CD14-positive monocyte (primary cell): Measurements from ENCODE around the gene HNRNPAB. TPM values are rescaled to one million over a fixed set of nuclear protein-coding genes. Genes with fewer than 3 reads are reported as not detected.

ENCODE experiments used
- DNase-seq, 3 donors: peaks; one replicate each; pipeline ENCODE4 v3.0.0-alpha.2; 2011 to 2022
- H2AFZ ChIP-seq: 2 replicates; pipeline ENCODE4 v1.6.0; 2012; ENCODE audit warnings: mild to moderate bottlenecking, low read depth, low read length, inconsistent platforms; ENCODE audit not compliant: insufficient read depth, poor library complexity, severe bottlenecking
- H3K27ac ChIP-seq, 2 donors: 1 replicate in 1 of 2; 2 replicates in 1 of 2; pipeline ENCODE4 v1.5.1; 2012 to 2013; ENCODE audit warnings: low read length in 2 of 2, control low read depth in 1 of 2, inconsistent platforms in 1 of 2, low read depth in 1 of 2, mild to moderate bottlenecking in 1 of 2
- H3K27me3 ChIP-seq, 2 donors: one replicate each; pipeline versions ENCODE4 v1.6.0 to v1.6.1; 2011 to 2013; ENCODE audit warnings: low read length in 2 of 2; ENCODE audit not compliant: control insufficient read depth in 2 of 2, insufficient read depth in 2 of 2
- H3K36me3 ChIP-seq, 2 donors: replicated peaks in 1 of 2; 1 replicate in 1 of 2; 2 replicates in 1 of 2; pipeline versions ENCODE4 v1.5.1 to v1.6.1; 2012 to 2013; ENCODE audit warnings: low read length in 2 of 2, control low read depth in 1 of 2, inconsistent platforms in 1 of 2, mild to moderate bottlenecking in 1 of 2; ENCODE audit not compliant: insufficient read depth in 2 of 2, control insufficient read depth in 1 of 2
- H3K4me1 ChIP-seq, 2 donors: 1 replicate in 1 of 2; 2 replicates in 1 of 2; pipeline versions ENCODE4 v1.5.1 to v1.6.1; 2012 to 2013; ENCODE audit warnings: low read length in 2 of 2, control low read depth in 1 of 2, inconsistent platforms in 1 of 2, mild to moderate bottlenecking in 1 of 2, moderate library complexity in 1 of 2; ENCODE audit not compliant: insufficient read depth in 2 of 2, control insufficient read depth in 1 of 2
- H3K4me2 ChIP-seq: replicated peaks from 2 replicates; pipeline ENCODE3; 2012; ENCODE audit warnings: low read length, moderate library complexity, mild to moderate bottlenecking; ENCODE audit not compliant: poor library complexity, severe bottlenecking; ENCODE audit errors: extremely low read depth
- H3K4me3 ChIP-seq, 3 experiments: fragments of 200-600 bp in 1 of 3; sonication (generic) in 1 of 3; replicated peaks in 1 of 3; 1 replicate in 2 of 3; 2 replicates in 1 of 3; pipeline ENCODE4 v1.5.1; 2011 to 2013; ENCODE audit warnings: low read length in 3 of 3, mild to moderate bottlenecking in 3 of 3, control low read depth in 2 of 3, low read depth in 2 of 3, inconsistent platforms in 1 of 3, moderate library complexity in 1 of 3
- H3K79me2 ChIP-seq: 2 replicates; pipeline ENCODE4 v1.6.0; 2012; ENCODE audit warnings: mild to moderate bottlenecking, control low read depth, inconsistent platforms, low read length, moderate library complexity; ENCODE audit not compliant: insufficient read depth
- H3K9ac ChIP-seq: 2 replicates; pipeline ENCODE4 v1.6.0; 2017; ENCODE audit warnings: low read length, mild to moderate bottlenecking; ENCODE audit not compliant: insufficient read depth, poor library complexity, severe bottlenecking
- H3K9me3 ChIP-seq, 2 donors: replicated peaks in 1 of 2; 1 replicate in 1 of 2; 2 replicates in 1 of 2; pipeline versions ENCODE4 v1.5.1 to v1.6.1; 2012 to 2013; ENCODE audit warnings: low read length in 2 of 2, control low read depth in 1 of 2; ENCODE audit not compliant: control insufficient read depth in 1 of 2, insufficient read depth in 1 of 2
- H4K20me1 ChIP-seq: 2 replicates; pipeline ENCODE4 v1.6.0; 2012; ENCODE audit warnings: mild to moderate bottlenecking, low read length, control low read depth, moderate library complexity; ENCODE audit not compliant: insufficient read depth
- H3K27ac Mint-ChIP-seq, 7 donors: one replicate each; pipeline ENCODE4 v1.8.0; 2020; ENCODE audit warnings: mild to moderate bottlenecking in 7 of 7, mixed read lengths in 7 of 7, moderate library complexity in 6 of 7, inconsistent platforms in 2 of 7
- H3K27me3 Mint-ChIP-seq, 3 donors: one replicate each; pipeline ENCODE4 v1.8.0; 2021 to 2022; ENCODE audit warnings: low read depth in 3 of 3, mild to moderate bottlenecking in 3 of 3, mixed read lengths in 3 of 3, moderate library complexity in 3 of 3, inconsistent platforms in 1 of 3
- H3K36me3 Mint-ChIP-seq, 2 donors: one replicate each; pipeline ENCODE4 v1.8.0; 2020; ENCODE audit warnings: mixed read lengths in 2 of 2, inconsistent platforms in 1 of 2, mild to moderate bottlenecking in 1 of 2
- H3K4me1 Mint-ChIP-seq: one replicate; pipeline ENCODE4 v1.8.0; 2020; ENCODE audit warnings: mild to moderate bottlenecking, mixed read lengths
- H3K4me3 Mint-ChIP-seq, 2 donors: one replicate each; pipeline ENCODE4 v1.8.0; 2020; ENCODE audit warnings: mild to moderate bottlenecking in 2 of 2, mixed read lengths in 2 of 2, moderate library complexity in 1 of 2
- H3K9me3 Mint-ChIP-seq, 7 donors: one replicate each; pipeline ENCODE4 v1.8.0; 2020 to 2022; ENCODE audit warnings: mixed read lengths in 7 of 7, mild to moderate bottlenecking in 6 of 7, moderate library complexity in 6 of 7, inconsistent platforms in 2 of 7
- WGBS: methylation state at CpG from one replicate; pipeline ENCODE4 v1.1.5; 2013; ENCODE audit warnings: missing lambda C conversion rate; ENCODE audit not compliant: insufficient coverage; 5-methylcytosine and 5-hydroxymethylcytosine counted together
- intact Hi-C, 2 donors: fragments of 100-400 bp; cut with micrococcal nuclease; formaldehyde crosslinking; loops; one replicate each; pipeline versions ENCODE4 v1.15.0 to v1.15.1; 2023
- polyA plus RNA-seq, 3 donors: library from polyadenylated mRNA; depleted of rRNA in 1 of 3; unstranded in 2 of 3; stranded (reverse) in 1 of 3; fragments of 300-500 nt in 2 of 3; fragments of >200 nt in 1 of 3; fragmentation: Illumina TruSeq in 2 of 3; gene quantifications; 1 replicate in 2 of 3; 2 replicates in 1 of 3; pipeline ENCODE4 v1.2.3, GENCODE V29; 2012 to 2021
- TF ChIP-seq, protein P1 (sequence below): fragments of 200-600 bp; IDR thresholded peaks from one replicate; pipeline ENCODE4 v1.8.0; 2022; ENCODE audit warnings: antibody characterized with exemption, mild to moderate bottlenecking

HNRNPAB gene
- polyA plus RNA-seq, 3 donors, result 44.8 to 59.4 (median 54.2) TPM

DNA sequence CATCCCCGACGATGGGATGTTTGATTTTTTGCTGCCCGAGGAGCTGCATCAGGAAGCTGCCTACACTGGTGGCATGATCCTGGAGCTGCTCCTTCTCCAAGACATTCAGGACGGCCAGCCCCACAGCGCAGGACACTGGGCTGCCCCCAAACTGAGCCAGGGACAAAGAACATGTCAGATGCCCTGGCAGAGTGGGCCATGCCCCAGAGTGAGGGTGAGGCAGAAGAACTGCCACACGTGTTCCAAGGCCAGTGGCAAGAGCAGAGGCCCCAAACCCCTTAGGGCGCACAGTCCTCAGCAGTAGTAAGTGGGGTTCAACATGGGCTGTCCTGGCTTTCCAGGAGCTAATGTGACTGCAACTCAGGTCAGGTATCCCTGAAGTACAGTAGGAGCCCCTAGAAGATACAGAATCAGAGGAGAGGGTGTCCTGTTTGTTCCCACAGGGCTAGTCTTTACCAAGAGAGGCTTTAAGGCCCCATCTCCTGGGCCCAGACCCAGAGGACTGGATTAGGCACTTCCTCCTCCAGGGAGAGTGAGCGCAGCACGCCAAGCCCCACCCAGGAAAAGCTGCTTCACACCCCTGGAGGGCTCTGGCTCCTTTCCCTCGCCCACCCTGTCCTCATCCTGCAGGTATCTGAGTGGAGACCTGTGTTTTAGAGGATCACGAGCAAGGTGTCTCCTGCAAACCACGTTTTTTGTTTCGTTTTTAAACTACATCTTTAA lies 11.1 kb downstream of the HNRNPAB start:
- Mint-ChIP-seq H3K27ac (peak overlapping the region in 3 of 7 donors; percentile 27 to 75 (median 37)), H3K4me3 (no peak overlapping the region), H3K36me3 (peaks cover 71 to 95% of the 10 kb centered on the region in 2 donors), H3K9me3 (peaks cover 0 to 5% (median 0%) of the 10 kb centered on the region in 7 donors), H3K4me1 (peaks cover 24% of the 10 kb centered on the region), H3K27me3 (peaks cover 0 to 3% (median 0%) of the 10 kb centered on the region in 3 donors)
- no peak overlapping the region for H2AFZ ChIP-seq
- peaks cover 82% of the 10 kb centered on the region for H4K20me1 ChIP-seq
- TF ChIP-seq, protein P1, sequence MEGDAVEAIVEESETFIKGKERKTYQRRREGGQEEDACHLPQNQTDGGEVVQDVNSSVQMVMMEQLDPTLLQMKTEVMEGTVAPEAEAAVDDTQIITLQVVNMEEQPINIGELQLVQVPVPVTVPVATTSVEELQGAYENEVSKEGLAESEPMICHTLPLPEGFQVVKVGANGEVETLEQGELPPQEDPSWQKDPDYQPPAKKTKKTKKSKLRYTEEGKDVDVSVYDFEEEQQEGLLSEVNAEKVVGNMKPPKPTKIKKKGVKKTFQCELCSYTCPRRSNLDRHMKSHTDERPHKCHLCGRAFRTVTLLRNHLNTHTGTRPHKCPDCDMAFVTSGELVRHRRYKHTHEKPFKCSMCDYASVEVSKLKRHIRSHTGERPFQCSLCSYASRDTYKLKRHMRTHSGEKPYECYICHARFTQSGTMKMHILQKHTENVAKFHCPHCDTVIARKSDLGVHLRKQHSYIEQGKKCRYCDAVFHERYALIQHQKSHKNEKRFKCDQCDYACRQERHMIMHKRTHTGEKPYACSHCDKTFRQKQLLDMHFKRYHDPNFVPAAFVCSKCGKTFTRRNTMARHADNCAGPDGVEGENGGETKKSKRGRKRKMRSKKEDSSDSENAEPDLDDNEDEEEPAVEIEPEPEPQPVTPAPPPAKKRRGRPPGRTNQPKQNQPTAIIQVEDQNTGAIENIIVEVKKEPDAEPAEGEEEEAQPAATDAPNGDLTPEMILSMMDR, result no peak
- H3K9ac ChIP-seq, result no peak overlapping the region
- no peaks in the 10 kb centered on the region for H3K27me3 ChIP-seq
- peak overlapping the region in 1 of 2 donors; percentile 64 for H3K27ac ChIP-seq
- H3K4me2 ChIP-seq, result peak overlapping the region; percentile 26
- peaks cover 19 to 25% of the 10 kb centered on the region in 2 donors for H3K4me1 ChIP-seq
- H3K79me2 ChIP-seq, result peaks cover 40% of the 10 kb centered on the region
- H3K36me3 ChIP-seq, result peaks cover 68 to 95% of the 10 kb centered on the region in 2 donors
- H3K9me3 ChIP-seq, result no peaks in the 10 kb centered on the region
- 83% methylated on average over 6 of the region's 13 CpGs for WGBS
- intact Hi-C loops, result no loop called here
- no peak for DNase-seq
- peak overlapping the region in 1 of 3 experiments; percentile 5 for H3K4me3 ChIP-seq

DNA sequence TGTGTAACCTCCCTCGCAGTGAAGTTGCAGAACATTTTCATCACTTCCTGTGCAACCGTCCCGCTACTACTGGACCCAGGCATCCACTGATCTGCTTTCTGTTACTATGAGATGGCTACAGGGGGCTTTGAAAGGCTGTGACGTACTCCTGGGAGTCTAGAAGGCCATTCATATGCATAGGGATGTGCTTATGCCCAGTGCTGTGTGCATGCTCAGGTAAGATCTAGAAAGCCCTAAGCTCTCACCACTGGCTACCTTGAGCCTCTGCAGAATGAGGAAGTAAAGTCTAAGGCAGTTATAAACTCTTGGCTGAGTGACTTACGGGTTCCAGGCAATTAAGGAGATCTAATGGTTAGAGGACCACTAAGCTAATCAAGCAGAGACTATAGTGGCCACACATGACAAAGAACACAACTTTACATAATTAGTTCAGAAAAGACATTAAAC lies 11.8 kb downstream of the HNRNPAB start:
- WGBS, result no CpG with 5 or more reads among the region's 5 CpGs
- intact Hi-C loops, result no loop called here

More for the DNA sequence above, 11.8 kb downstream of the HNRNPAB start:
- Histone ChIP-seq H3K9ac (no peak overlapping the region), H3K4me2 (peak overlapping the region; percentile 26), H3K27ac (peak overlapping the region in 1 of 2 donors; percentile 22), H3K27me3 (no peaks in the 10 kb centered on the region), H3K4me3 (peak overlapping the region in 1 of 3 experiments; percentile 5), H4K20me1 (peaks cover 82% of the 10 kb centered on the region), H3K79me2 (peaks cover 33% of the 10 kb centered on the region), H3K4me1 (peaks cover 19 to 28% of the 10 kb centered on the region in 2 donors), H3K9me3 (no peaks in the 10 kb centered on the region), H2AFZ (no peak overlapping the region), H3K36me3 (peaks cover 66 to 95% of the 10 kb centered on the region in 2 donors)
- TF ChIP-seq, protein P1, result no peak
- H3K4me3 Mint-ChIP-seq, result no peak overlapping the region
- peaks cover 0 to 1% (median 0%) of the 10 kb centered on the region in 3 donors for H3K27me3 Mint-ChIP-seq
- peaks cover 69 to 93% of the 10 kb centered on the region in 2 donors for H3K36me3 Mint-ChIP-seq
- peaks cover 0 to 5% (median 0%) of the 10 kb centered on the region in 7 donors for H3K9me3 Mint-ChIP-seq
- no peak for DNase-seq
- peak overlapping the region in 4 of 7 donors; percentile 9 to 73 (median 66) for H3K27ac Mint-ChIP-seq
- peaks cover 30% of the 10 kb centered on the region for H3K4me1 Mint-ChIP-seq
